NCI-H187 (cell line): ENCODE data around the gene OXLD1.

ENCODE experiments used
- DNase-seq, 2 experiments: peaks; one replicate each; lab custom pipeline; 2025; lab: John Stamatoyannopoulos, UW

Gene OXLD1

GRCh38 chr17:81701288-81702071, 35.1 kb upstream of the OXLD1 start:
- no peak for DNase-seq

GRCh38 chr17:81700353-81701287, 34.2 kb upstream of the OXLD1 start:
- DNase-seq: no peak

- no peak for DNase-seq
Measured at GRCh38 chr17:81697261-81698044, 31.0 kb upstream of the OXLD1 start.

GRCh38 chr17:81696218-81696941, 30.0 kb upstream of the OXLD1 start:
- no peak for DNase-seq

- no peak for DNase-seq
Measured at GRCh38 chr17:81695801-81696200, 29.4 kb upstream of the OXLD1 start.

GRCh38 chr17:81695211-81695610, 28.8 kb upstream of the OXLD1 start:
- no peak for DNase-seq

- no peak for DNase-seq
Measured at GRCh38 chr17:81694810-81695209, 28.4 kb upstream of the OXLD1 start.

GRCh38 chr17:81693509-81694210, 27.3 kb upstream of the OXLD1 start:
- DNase-seq: no peak

- no peak for DNase-seq
Measured at GRCh38 chr17:81691608-81692007, 25.2 kb upstream of the OXLD1 start.

GRCh38 chr17:81691196-81691595, 24.8 kb upstream of the OXLD1 start:
- DNase-seq: no peak

- DNase-seq: no peak
Measured at GRCh38 chr17:81690549-81690948, 24.1 kb upstream of the OXLD1 start.

- DNase-seq: no peak
Measured at GRCh38 chr17:81690066-81690465, 23.7 kb upstream of the OXLD1 start.

GRCh38 chr17:81688616-81689015, 22.2 kb upstream of the OXLD1 start:
- no peak for DNase-seq

GRCh38 chr17:81687770-81688541, 21.6 kb upstream of the OXLD1 start:
- DNase-seq: no peak

GRCh38 chr17:81686614-81687013, 20.2 kb upstream of the OXLD1 start:
- DNase-seq: no peak

GRCh38 chr17:81685108-81685507, 18.7 kb upstream of the OXLD1 start:
- DNase-seq: no peak

GRCh38 chr17:81684442-81684911, 18.1 kb upstream of the OXLD1 start:
- no peak for DNase-seq

- peak; percentile 97 to 98 for DNase-seq
Measured at GRCh38 chr17:81683584-81684441, 17.4 kb upstream of the OXLD1 start, which contains the start of the genes ARL16 and HGS. Gene ARL16 (minus strand): TSS chr17:81683797. CDS start chr17:81683753, 44 bp downstream. Gene HGS (plus strand): TSS chr17:81684011. CDS start chr17:81684067, 56 bp downstream.

GRCh38 chr17:81683208-81683583, 16.8 kb upstream of the OXLD1 start:
- no peak for DNase-seq
